HepG2 (cell line): ENCODE results near the gene COG8. TPM values are rescaled to one million over a fixed set of nuclear protein-coding genes. Genes with fewer than 3 reads are reported as not detected.
A peak's percentile ranks its signal among the peaks of the same experiment; 100 is the strongest.

ENCODE experiments used
- CHCHD3 ChIP-seq: sonication (generic); formaldehyde crosslinking; IDR thresholded peaks from 2 replicates; pipeline ENCODE4 v1.8.0; 2022; ENCODE audit warnings: mild to moderate bottlenecking, missing genetic modification reagents, moderate library complexity
- GATAD2A ChIP-seq: IDR thresholded peaks from 2 replicates; pipeline ENCODE4 v1.6.1; 2016
- IKZF4 ChIP-seq: sonication (generic); formaldehyde crosslinking; IDR thresholded peaks from 2 replicates; pipeline ENCODE4 v1.5.1; 2020; ENCODE audit warnings: borderline replicate concordance, mild to moderate bottlenecking, low read depth, missing genetic modification reagents; ENCODE audit errors: not compliant biosample characterization
- MLX ChIP-seq: IDR thresholded peaks from 2 replicates; pipeline ENCODE4 v1.6.1; 2016
- NFYB ChIP-seq: sonication (generic); formaldehyde crosslinking; IDR thresholded peaks from 2 replicates; pipeline ENCODE4 v1.4.0; 2020; ENCODE audit warnings: missing genetic modification reagents
- ZMYM4 ChIP-seq: sonication (generic); formaldehyde crosslinking; IDR thresholded peaks from 2 replicates; pipeline ENCODE4 v1.8.1; 2023; ENCODE audit warnings: mild to moderate bottlenecking, missing genetic modification reagents
- ZNF329 ChIP-seq: sonication (generic); formaldehyde crosslinking; IDR thresholded peaks from 2 replicates; pipeline ENCODE4 v1.9.0; 2021; ENCODE audit warnings: low read depth, mild to moderate bottlenecking, missing genetic modification reagents
- ZNF331 ChIP-seq: sonication (generic); formaldehyde crosslinking; IDR thresholded peaks from 2 replicates; pipeline ENCODE4 v1.4.0; 2020; ENCODE audit warnings: missing genetic modification reagents
- ZNF430 ChIP-seq: sonication (generic); formaldehyde crosslinking; IDR thresholded peaks from 2 replicates; pipeline ENCODE4 v1.9.0; 2021; ENCODE audit warnings: mild to moderate bottlenecking, missing genetic modification reagents
- ZNF605 ChIP-seq: sonication (generic); formaldehyde crosslinking; IDR thresholded peaks from 2 replicates; pipeline ENCODE4 v1.8.0; 2022; ENCODE audit warnings: mild to moderate bottlenecking, missing genetic modification reagents
- ZNF616 ChIP-seq: sonication (generic); formaldehyde crosslinking; IDR thresholded peaks from 2 replicates; pipeline ENCODE4 v1.5.0; 2020; ENCODE audit warnings: low read depth, mild to moderate bottlenecking, missing genetic modification reagents
- ZNF850 ChIP-seq: sonication (generic); formaldehyde crosslinking; conservative IDR thresholded peaks from 2 replicates; pipeline ENCODE4 v1.9.0; 2021; ENCODE audit warnings: mild to moderate bottlenecking, missing genetic modification reagents
- ZSCAN20 ChIP-seq: sonication (generic); formaldehyde crosslinking; IDR thresholded peaks from 2 replicates; pipeline ENCODE4 v1.4.0; 2020; ENCODE audit warnings: missing genetic modification reagents, mild to moderate bottlenecking, borderline replicate concordance
- polyA plus RNA-seq, 8 experiments: library from polyadenylated mRNA; depleted of rRNA in 3 of 8; stranded (reverse) in 7 of 8; unstranded in 1 of 8; fragments of >200 nt; fragmentation: Illumina TruSeq in 4 of 8; extraction: Trizol in 4 of 8; gene quantifications; 2 replicates each; pipeline versions ENCODE4 v1.2.1 to v1.2.3, GENCODE V29; 2011 to 2016; ENCODE audit warnings: low read depth in 4 of 8, missing spikeins in 1 of 8, mixed read lengths in 1 of 8; ENCODE audit not compliant: insufficient read depth in 1 of 8
- total RNA-seq, 5 experiments: library from RNA; depleted of rRNA; stranded (reverse); fragments of >200 nt; fragmentation: Illumina TruSeq; extraction: Trizol; gene quantifications; 2 replicates each; pipeline ENCODE4 v1.2.3, GENCODE V29; 2016; ENCODE audit warnings: low read depth in 1 of 5
- TF ChIP-seq, protein P1 (sequence below): sonication (generic); formaldehyde crosslinking; IDR thresholded peaks from 2 replicates; pipeline ENCODE4 v1.4.0; 2020; ENCODE audit warnings: missing genetic modification reagents
- TF ChIP-seq, protein P2 (sequence below): sonication (generic); formaldehyde crosslinking; IDR thresholded peaks from 2 replicates; pipeline ENCODE4 v1.4.0; 2020; ENCODE audit warnings: missing genetic modification reagents
- TF ChIP-seq, protein P3 (sequence below): sonication (generic); formaldehyde crosslinking; IDR thresholded peaks from 2 replicates; pipeline ENCODE4 v1.5.0; 2020; ENCODE audit warnings: mild to moderate bottlenecking, missing genetic modification reagents, borderline replicate concordance

The COG8 gene
- total and polyA plus RNA-seq, 2 of the 13 experiments (the other 11 are each of a cell fraction or from before 2014, with no cell fraction given) = 45.5 to 52.1 TPM

DNA sequence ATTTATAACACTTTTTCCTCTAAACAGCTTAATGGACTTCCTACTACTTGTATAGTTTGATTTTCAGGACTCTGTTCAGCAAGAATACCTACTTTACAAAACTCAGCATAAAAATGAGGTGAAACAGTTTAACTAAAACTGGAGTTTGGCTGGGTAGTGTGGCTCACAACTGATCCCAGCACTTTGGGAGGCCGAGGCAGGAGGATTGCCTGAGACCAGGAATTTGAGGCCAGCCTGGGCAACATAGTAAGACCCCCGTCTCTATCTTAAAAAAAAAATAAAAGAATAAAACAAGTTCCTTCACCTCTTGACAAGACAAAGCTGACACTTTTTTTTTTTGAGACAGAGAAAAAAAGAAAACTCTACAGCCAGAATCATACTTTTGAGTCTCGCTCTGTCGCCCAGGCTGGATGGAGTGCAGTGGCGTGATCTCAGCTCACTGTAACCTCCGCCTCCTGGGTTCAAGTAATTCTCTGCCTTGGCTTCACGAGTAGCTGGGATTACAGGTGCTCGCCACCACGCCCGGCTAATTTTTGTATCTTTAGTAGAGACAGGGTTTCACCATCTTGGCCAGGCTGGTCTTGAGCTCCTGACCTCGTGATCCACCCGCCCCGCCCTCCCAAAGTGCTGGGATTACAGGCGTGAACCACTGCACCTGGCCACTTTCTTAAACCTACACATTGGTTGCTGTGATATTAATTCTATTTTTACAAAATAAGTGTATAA, 11.6 kb downstream of the COG8 start (continued):
- TF ChIP-seq, protein P1, sequence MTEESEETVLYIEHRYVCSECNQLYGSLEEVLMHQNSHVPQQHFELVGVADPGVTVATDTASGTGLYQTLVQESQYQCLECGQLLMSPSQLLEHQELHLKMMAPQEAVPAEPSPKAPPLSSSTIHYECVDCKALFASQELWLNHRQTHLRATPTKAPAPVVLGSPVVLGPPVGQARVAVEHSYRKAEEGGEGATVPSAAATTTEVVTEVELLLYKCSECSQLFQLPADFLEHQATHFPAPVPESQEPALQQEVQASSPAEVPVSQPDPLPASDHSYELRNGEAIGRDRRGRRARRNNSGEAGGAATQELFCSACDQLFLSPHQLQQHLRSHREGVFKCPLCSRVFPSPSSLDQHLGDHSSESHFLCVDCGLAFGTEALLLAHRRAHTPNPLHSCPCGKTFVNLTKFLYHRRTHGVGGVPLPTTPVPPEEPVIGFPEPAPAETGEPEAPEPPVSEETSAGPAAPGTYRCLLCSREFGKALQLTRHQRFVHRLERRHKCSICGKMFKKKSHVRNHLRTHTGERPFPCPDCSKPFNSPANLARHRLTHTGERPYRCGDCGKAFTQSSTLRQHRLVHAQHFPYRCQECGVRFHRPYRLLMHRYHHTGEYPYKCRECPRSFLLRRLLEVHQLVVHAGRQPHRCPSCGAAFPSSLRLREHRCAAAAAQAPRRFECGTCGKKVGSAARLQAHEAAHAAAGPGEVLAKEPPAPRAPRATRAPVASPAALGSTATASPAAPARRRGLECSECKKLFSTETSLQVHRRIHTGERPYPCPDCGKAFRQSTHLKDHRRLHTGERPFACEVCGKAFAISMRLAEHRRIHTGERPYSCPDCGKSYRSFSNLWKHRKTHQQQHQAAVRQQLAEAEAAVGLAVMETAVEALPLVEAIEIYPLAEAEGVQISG (CRISPR knock-in tag) = no peak
- TF ChIP-seq ZSCAN20 (no peak), ZNF605 (CRISPR knock-in tag) (no peak), MLX (CRISPR knock-in tag) (no peak), ZNF329 (no peak), IKZF4 (CRISPR knock-in tag) (no peak), GATAD2A (CRISPR knock-in tag) (no peak), ZNF331 (CRISPR knock-in tag) (no peak), ZNF616 (CRISPR knock-in tag) (no peak), ZMYM4 (CRISPR knock-in tag) (no peak), ZNF850 (no peak), ZNF430 (CRISPR knock-in tag) (0 out of 2 replicates have a peak, but pooled peaks have one; percentile 47), NFYB (CRISPR knock-in tag) (no peak), CHCHD3 (CRISPR knock-in tag) (no peak)
- TF ChIP-seq, protein P2, sequence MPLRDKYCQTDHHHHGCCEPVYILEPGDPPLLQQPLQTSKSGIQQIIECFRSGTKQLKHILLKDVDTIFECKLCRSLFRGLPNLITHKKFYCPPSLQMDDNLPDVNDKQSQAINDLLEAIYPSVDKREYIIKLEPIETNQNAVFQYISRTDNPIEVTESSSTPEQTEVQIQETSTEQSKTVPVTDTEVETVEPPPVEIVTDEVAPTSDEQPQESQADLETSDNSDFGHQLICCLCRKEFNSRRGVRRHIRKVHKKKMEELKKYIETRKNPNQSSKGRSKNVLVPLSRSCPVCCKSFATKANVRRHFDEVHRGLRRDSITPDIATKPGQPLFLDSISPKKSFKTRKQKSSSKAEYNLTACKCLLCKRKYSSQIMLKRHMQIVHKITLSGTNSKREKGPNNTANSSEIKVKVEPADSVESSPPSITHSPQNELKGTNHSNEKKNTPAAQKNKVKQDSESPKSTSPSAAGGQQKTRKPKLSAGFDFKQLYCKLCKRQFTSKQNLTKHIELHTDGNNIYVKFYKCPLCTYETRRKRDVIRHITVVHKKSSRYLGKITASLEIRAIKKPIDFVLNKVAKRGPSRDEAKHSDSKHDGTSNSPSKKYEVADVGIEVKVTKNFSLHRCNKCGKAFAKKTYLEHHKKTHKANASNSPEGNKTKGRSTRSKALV = no peak
- TF ChIP-seq, protein P3, sequence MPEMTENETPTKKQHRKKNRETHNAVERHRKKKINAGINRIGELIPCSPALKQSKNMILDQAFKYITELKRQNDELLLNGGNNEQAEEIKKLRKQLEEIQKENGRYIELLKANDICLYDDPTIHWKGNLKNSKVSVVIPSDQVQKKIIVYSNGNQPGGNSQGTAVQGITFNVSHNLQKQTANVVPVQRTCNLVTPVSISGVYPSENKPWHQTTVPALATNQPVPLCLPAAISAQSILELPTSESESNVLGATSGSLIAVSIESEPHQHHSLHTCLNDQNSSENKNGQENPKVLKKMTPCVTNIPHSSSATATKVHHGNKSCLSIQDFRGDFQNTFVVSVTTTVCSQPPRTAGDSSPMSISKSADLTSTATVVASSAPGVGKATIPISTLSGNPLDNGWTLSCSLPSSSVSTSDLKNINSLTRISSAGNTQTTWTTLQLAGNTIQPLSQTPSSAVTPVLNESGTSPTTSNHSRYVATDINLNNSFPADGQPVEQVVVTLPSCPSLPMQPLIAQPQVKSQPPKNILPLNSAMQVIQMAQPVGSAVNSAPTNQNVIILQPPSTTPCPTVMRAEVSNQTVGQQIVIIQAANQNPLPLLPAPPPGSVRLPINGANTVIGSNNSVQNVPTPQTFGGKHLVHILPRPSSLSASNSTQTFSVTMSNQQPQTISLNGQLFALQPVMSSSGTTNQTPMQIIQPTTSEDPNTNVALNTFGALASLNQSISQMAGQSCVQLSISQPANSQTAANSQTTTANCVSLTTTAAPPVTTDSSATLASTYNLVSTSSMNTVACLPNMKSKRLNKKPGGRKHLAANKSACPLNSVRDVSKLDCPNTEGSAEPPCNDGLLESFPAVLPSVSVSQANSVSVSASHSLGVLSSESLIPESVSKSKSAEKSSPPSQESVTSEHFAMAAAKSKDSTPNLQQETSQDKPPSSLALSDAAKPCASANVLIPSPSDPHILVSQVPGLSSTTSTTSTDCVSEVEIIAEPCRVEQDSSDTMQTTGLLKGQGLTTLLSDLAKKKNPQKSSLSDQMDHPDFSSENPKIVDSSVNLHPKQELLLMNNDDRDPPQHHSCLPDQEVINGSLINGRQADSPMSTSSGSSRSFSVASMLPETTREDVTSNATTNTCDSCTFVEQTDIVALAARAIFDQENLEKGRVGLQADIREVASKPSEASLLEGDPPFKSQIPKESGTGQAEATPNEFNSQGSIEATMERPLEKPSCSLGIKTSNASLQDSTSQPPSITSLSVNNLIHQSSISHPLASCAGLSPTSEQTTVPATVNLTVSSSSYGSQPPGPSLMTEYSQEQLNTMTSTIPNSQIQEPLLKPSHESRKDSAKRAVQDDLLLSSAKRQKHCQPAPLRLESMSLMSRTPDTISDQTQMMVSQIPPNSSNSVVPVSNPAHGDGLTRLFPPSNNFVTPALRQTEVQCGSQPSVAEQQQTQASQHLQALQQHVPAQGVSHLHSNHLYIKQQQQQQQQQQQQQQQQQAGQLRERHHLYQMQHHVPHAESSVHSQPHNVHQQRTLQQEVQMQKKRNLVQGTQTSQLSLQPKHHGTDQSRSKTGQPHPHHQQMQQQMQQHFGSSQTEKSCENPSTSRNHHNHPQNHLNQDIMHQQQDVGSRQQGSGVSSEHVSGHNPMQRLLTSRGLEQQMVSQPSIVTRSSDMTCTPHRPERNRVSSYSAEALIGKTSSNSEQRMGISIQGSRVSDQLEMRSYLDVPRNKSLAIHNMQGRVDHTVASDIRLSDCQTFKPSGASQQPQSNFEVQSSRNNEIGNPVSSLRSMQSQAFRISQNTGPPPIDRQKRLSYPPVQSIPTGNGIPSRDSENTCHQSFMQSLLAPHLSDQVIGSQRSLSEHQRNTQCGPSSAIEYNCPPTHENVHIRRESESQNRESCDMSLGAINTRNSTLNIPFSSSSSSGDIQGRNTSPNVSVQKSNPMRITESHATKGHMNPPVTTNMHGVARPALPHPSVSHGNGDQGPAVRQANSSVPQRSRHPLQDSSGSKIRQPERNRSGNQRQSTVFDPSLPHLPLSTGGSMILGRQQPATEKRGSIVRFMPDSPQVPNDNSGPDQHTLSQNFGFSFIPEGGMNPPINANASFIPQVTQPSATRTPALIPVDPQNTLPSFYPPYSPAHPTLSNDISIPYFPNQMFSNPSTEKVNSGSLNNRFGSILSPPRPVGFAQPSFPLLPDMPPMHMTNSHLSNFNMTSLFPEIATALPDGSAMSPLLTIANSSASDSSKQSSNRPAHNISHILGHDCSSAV = no peak
